Karpas-422 (cell line): Measurements from ENCODE around the gene TTLL10. TPM values are rescaled to one million over a fixed set of nuclear protein-coding genes. Genes with fewer than 3 reads are reported as not detected.
A peak's percentile ranks its signal among the peaks of the same experiment; 100 is the strongest.

Experiments
- DNase-seq: peaks from one replicate; pipeline ENCODE4 v3.0.0-alpha.2; 2015
- H2AFZ ChIP-seq: fragments of 200-600 bp; sonication (generic); 2 replicates; pipeline ENCODE4 v1.6.1; 2014; ENCODE audit warnings: antibody characterized with exemption, low read length, mixed read lengths
- H3K27ac ChIP-seq: fragments of 200-600 bp; sonication (generic); 2 replicates; pipeline ENCODE4 v1.5.1; 2014; ENCODE audit warnings: mild to moderate bottlenecking, low read length, moderate library complexity
- H3K27me3 ChIP-seq: fragments of 200-600 bp; sonication (generic); 2 replicates; pipeline ENCODE4 v1.6.1; 2014; ENCODE audit warnings: low read length, mixed read lengths
- H3K36me3 ChIP-seq: fragments of 200-600 bp; sonication (generic); 2 replicates; pipeline ENCODE4 v1.6.1; 2014; ENCODE audit warnings: low read length, mixed read lengths; ENCODE audit not compliant: insufficient read depth
- H3K4me1 ChIP-seq: fragments of 200-600 bp; sonication (generic); 2 replicates; pipeline ENCODE4 v1.6.1; 2014; ENCODE audit warnings: mild to moderate bottlenecking, low read length, mixed read lengths
- H3K4me2 ChIP-seq: fragments of 200-600 bp; sonication (generic); 2 replicates; pipeline ENCODE4 v1.6.1; 2014; ENCODE audit warnings: low read length, low read depth, mild to moderate bottlenecking; ENCODE audit not compliant: poor library complexity, severe bottlenecking
- H3K4me3 ChIP-seq: fragments of 200-600 bp; sonication (generic); 2 replicates; pipeline ENCODE4 v1.5.1; 2014; ENCODE audit warnings: mild to moderate bottlenecking, antibody characterized with exemption, low read length, mixed read lengths
- H3K79me2 ChIP-seq: fragments of 200-600 bp; sonication (generic); 2 replicates; pipeline ENCODE4 v1.6.1; 2014; ENCODE audit warnings: mild to moderate bottlenecking, low read length, mixed read lengths
- H3K9ac ChIP-seq: fragments of 200-600 bp; sonication (generic); 2 replicates; pipeline ENCODE4 v1.6.0; 2014; ENCODE audit warnings: low read length
- H3K9me2 ChIP-seq: fragments of 200-600 bp; sonication (generic), shearing (Covaris generic); replicated peaks from 2 replicates; pipeline ENCODE4 v1.6.0; 2014; ENCODE audit warnings: mild to moderate bottlenecking, low read length, moderate library complexity; ENCODE audit not compliant: insufficient read depth
- H3K9me3 ChIP-seq: fragments of 300-700, 200-600 bp; sonication (generic); 2 replicates; pipeline ENCODE4 v1.6.1; 2014; ENCODE audit warnings: low read length, mixed read lengths
- H4K20me1 ChIP-seq: fragments of 200-600 bp; sonication (generic); 2 replicates; pipeline ENCODE4 v1.6.1; 2014; ENCODE audit warnings: mild to moderate bottlenecking, antibody characterized with exemption, low read length, low read depth; ENCODE audit not compliant: insufficient read depth
- small RNA-seq: library from RNA; depleted of rRNA; stranded (forward); fragments of <200 nt; gene quantifications from one replicate; pipeline ENCODE3, GENCODE V24; 2014
- total RNA-seq: library from RNA; depleted of rRNA; stranded (reverse); fragments of >200 nt; shearing (Covaris generic); gene quantifications from 2 replicates; pipeline ENCODE4 v1.2.3, GENCODE V29; 2014; ENCODE audit warnings: low replicate concordance; rRNA removed

The TTLL10 gene
- total RNA-seq, 1 experiment from 2014 or later, result not detected

DNA sequence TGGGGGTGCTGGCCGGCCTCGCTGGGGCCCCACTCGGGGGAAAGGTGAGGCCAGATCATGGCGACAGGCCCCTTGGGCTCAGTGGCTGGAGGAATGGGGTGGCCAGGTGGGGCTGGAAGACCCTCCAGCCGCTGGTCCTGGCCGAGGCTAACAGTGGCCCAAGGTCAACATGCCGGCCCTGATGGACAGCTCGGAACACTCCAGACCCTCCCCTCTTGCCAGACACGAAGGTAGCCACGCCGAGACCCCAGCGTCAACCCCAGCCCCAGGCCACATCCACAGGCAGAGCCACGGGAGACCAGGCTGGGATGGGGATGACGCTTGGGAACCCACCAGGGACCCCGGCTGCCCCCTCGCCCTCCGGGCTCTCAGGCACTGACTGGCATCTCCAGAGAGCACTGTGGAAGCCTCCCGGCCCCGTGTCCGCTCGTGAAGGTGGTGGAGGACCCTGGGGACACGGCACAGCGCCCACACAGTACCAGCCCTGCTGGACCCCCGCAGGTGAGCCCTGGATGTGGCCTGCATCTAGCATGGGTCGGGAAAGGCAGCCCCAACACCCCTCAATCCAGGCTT, 73.7 kb downstream of the TTLL10 start:
- Histone ChIP-seq H3K79me2 (no peaks in the 10 kb centered on the region), H3K27ac (no peak overlapping the region), H3K9me3 (no peaks in the 10 kb centered on the region), H3K4me3 (no peak overlapping the region), H3K9me2 (no peaks in the 10 kb centered on the region), H3K4me1 (no peaks in the 10 kb centered on the region), H3K27me3 (no peaks in the 10 kb centered on the region), H3K36me3 (no peaks in the 10 kb centered on the region), H2AFZ (no peak overlapping the region), H3K4me2 (no peak overlapping the region), H4K20me1 (0 out of 2 replicates have a peak, but pooled peaks cover 13% of the 10 kb centered on the region), H3K9ac (no peak overlapping the region)
- no peak for DNase-seq

Small RNA genes within 50 kb of the gene (small RNA-seq; reads per million reads assigned to genes)
- gene MIR200A, result 0.24 reads per million
- 1.3 reads per million, percentile 37 among the genes with 10 or more reads in this experiment for gene MIR200B
- gene MIR429, result 0.12 reads per million

Other genes starting within 250 kb of the TTLL10 start
- not detected in 2 replicates for gene SAMD11, start 250.0 kb upstream of the TTLL10 start, total RNA-seq
- 32.5 and 63.5 TPM in 2 replicates for gene NOC2L, start 214.6 kb upstream of the TTLL10 start, total RNA-seq
- gene KLHL17, start 213.3 kb upstream of the TTLL10 start, total RNA-seq, result 13.9 and 21.2 TPM in 2 replicates
- gene PLEKHN1, start 207.4 kb upstream of the TTLL10 start, total RNA-seq, result 0.72 TPM in 1 of 2 replicates, not detected in the other
- not detected in 2 replicates for gene PERM1, start 191.8 kb upstream of the TTLL10 start, total RNA-seq
- gene HES4, start 173.8 kb upstream of the TTLL10 start, total RNA-seq, result not detected in 2 replicates
- gene ISG15, start 160.4 kb upstream of the TTLL10 start, total RNA-seq, result 102 and 127 TPM in 2 replicates
- 2.4 and 8.4 TPM in 2 replicates for gene AGRN, start 153.8 kb upstream of the TTLL10 start, total RNA-seq
- not detected in 2 replicates for gene RNF223, start 99.6 kb upstream of the TTLL10 start, total RNA-seq
- gene C1orf159, start 57.8 kb upstream of the TTLL10 start, total RNA-seq, result 10.2 and 10.4 TPM in 2 replicates
- gene TNFRSF18, start 32.7 kb downstream of the TTLL10 start, total RNA-seq, result 0.30 and 0.90 TPM in 2 replicates
- gene TNFRSF4, start 40.3 kb downstream of the TTLL10 start, total RNA-seq, result not detected in 2 replicates
- 25.6 and 42.0 TPM in 2 replicates for gene SDF4, start 58.1 kb downstream of the TTLL10 start, total RNA-seq
- 8.6 and 17.7 TPM in 2 replicates for gene B3GALT6, start 58.4 kb downstream of the TTLL10 start, total RNA-seq
- gene C1QTNF12, start 72.8 kb downstream of the TTLL10 start, total RNA-seq, result 2.2 and 2.5 TPM in 2 replicates
- gene UBE2J2, start 100.0 kb downstream of the TTLL10 start, total RNA-seq, result 46.1 and 59.3 TPM in 2 replicates
- gene SCNN1D, start 106.6 kb downstream of the TTLL10 start, total RNA-seq, result 1.2 and 1.4 TPM in 2 replicates
- gene ACAP3, start 134.1 kb downstream of the TTLL10 start, total RNA-seq, result 28.1 and 94.6 TPM in 2 replicates
- gene PUSL1, start 134.7 kb downstream of the TTLL10 start, total RNA-seq, result 14.9 and 45.1 TPM in 2 replicates
- 69.8 and 168 TPM in 2 replicates for gene INTS11, start 150.8 kb downstream of the TTLL10 start, total RNA-seq
- gene CPTP, start 150.9 kb downstream of the TTLL10 start, total RNA-seq, result 35.0 and 74.7 TPM in 2 replicates
- gene TAS1R3, start 157.4 kb downstream of the TTLL10 start, total RNA-seq, result 49.2 and 82.6 TPM in 2 replicates
- gene DVL1, start 175.5 kb downstream of the TTLL10 start, total RNA-seq, result 36.0 and 104 TPM in 2 replicates
- not detected in 2 replicates for gene MXRA8, start 184.7 kb downstream of the TTLL10 start, total RNA-seq
- gene AURKAIP1, start 201.3 kb downstream of the TTLL10 start, total RNA-seq, result 49.1 and 150 TPM in 2 replicates
- gene CCNL2, start 225.5 kb downstream of the TTLL10 start, total RNA-seq, result 97.9 and 152 TPM in 2 replicates
- gene MRPL20, start 233.4 kb downstream of the TTLL10 start, total RNA-seq, result 136 and 151 TPM in 2 replicates
- gene ANKRD65, start 247.4 kb downstream of the TTLL10 start, total RNA-seq, result not detected in 2 replicates